ENCODE measurements around the gene TOMM40. TPM values are rescaled to one million over a fixed set of nuclear protein-coding genes. Genes with fewer than 3 reads are reported as not detected.
A peak's percentile ranks its signal among the peaks of the same experiment; 100 is the strongest.

TOMM40 gene
- total and polyA plus RNA-seq, 9 of the 15 experiments (the other 6 are each of a cell fraction or from before 2014, with no cell fraction given): 0.89 to 290 (median 160) TPM

GRCh38 chr19:44845612-44846454 is 45.2 kb upstream of the TOMM40 start, which contains the start of gene NECTIN2 (continued):
- TF ChIP-seq, protein P1, sequence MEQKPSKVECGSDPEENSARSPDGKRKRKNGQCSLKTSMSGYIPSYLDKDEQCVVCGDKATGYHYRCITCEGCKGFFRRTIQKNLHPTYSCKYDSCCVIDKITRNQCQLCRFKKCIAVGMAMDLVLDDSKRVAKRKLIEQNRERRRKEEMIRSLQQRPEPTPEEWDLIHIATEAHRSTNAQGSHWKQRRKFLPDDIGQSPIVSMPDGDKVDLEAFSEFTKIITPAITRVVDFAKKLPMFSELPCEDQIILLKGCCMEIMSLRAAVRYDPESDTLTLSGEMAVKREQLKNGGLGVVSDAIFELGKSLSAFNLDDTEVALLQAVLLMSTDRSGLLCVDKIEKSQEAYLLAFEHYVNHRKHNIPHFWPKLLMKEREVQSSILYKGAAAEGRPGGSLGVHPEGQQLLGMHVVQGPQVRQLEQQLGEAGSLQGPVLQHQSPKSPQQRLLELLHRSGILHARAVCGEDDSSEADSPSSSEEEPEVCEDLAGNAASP (IDR thresholded peaks at IDR 0.05): no peak
- no peak for TF ChIP-seq ZNF76 (CRISPR knock-in tag; IDR thresholded peaks at IDR 0.05; ENCODE audit: borderline replicate concordance)
- TF ChIP-seq, protein P2, sequence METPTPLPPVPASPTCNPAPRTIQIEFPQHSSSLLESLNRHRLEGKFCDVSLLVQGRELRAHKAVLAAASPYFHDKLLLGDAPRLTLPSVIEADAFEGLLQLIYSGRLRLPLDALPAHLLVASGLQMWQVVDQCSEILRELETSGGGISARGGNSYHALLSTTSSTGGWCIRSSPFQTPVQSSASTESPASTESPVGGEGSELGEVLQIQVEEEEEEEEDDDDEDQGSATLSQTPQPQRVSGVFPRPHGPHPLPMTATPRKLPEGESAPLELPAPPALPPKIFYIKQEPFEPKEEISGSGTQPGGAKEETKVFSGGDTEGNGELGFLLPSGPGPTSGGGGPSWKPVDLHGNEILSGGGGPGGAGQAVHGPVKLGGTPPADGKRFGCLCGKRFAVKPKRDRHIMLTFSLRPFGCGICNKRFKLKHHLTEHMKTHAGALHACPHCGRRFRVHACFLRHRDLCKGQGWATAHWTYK (CRISPR knock-in tag; IDR thresholded peaks at IDR 0.05): no peak; the same call in none of the 2 replicates
- TF ChIP-seq CHAMP1 (IDR thresholded peaks at IDR 0.05): no peak; the same call in 1 of the 2 replicates
- TF ChIP-seq PTRF (tag; IDR thresholded peaks at IDR 0.05): no peak
- TF ChIP-seq ZNF75A (CRISPR knock-in tag; IDR thresholded peaks at IDR 0.05): 0 out of 2 replicates have a peak, but pooled peaks have one; percentile 17
- peak; percentile 74 for TF ChIP-seq RBFOX2 (IDR thresholded peaks at IDR 0.05; ENCODE audit: low read depth, low read length)
- TF ChIP-seq CREB1 (IDR thresholded peaks at IDR 0.05): peak; percentile 74
- TF ChIP-seq CREB1 (CRISPR knock-in tag; IDR thresholded peaks at IDR 0.05): peak; percentile 70; the same call in 1 of the 2 replicates
- peak; percentile 76 for TF ChIP-seq POLR2G (IDR thresholded peaks at IDR 0.05; ENCODE audit: low read depth, low read length)
- no peak for TF ChIP-seq PURB (CRISPR knock-in tag; IDR thresholded peaks at IDR 0.05; ENCODE audit: low read depth)
- no peak for TF ChIP-seq ZNF696 (CRISPR knock-in tag; conservative IDR thresholded peaks at IDR 0.05)
- TF ChIP-seq LARP7 (IDR thresholded peaks at IDR 0.05): no peak; the same call in 1 of the 2 replicates
- no peak for TF ChIP-seq ZNF766 (CRISPR knock-in tag; conservative IDR thresholded peaks at IDR 0.05)
- peak; percentile 61; the same call in 1 of the 2 replicates for TF ChIP-seq PHF8 (IDR thresholded peaks at IDR 0.05; ENCODE audit: borderline replicate concordance, low read length)
- 0 out of 2 replicates have a peak, but pooled peaks have one; percentile 43 for TF ChIP-seq ATF1 (CRISPR knock-in tag; IDR thresholded peaks at IDR 0.05)
- TF ChIP-seq ATF1 (tag; IDR thresholded peaks at IDR 0.05): peak; percentile 25
- TF ChIP-seq ELF1 (tag; IDR thresholded peaks at IDR 0.05): no peak
- no peak for TF ChIP-seq ZNF146 (CRISPR knock-in tag; IDR thresholded peaks at IDR 0.05; ENCODE audit: unreplicated experiment)

Data from K562 (cell line).